GM18517 (cell line): Measurements from ENCODE around the gene DLGAP3.
"Not testable (repeated sequence)": the region's sequence is repeated elsewhere in the genome, so short reads cannot be mapped to it uniquely, and the experiment has no call there.

Experiments
- ATAC-seq: cut with Tn5 transposase; IDR thresholded peaks from one replicate; pipeline ENCODE4 v1.9.1; 2021; ENCODE audit warnings: mild to moderate bottlenecking, moderate library complexity; ENCODE audit not compliant: unreplicated experiment

Gene DLGAP3

DNA sequence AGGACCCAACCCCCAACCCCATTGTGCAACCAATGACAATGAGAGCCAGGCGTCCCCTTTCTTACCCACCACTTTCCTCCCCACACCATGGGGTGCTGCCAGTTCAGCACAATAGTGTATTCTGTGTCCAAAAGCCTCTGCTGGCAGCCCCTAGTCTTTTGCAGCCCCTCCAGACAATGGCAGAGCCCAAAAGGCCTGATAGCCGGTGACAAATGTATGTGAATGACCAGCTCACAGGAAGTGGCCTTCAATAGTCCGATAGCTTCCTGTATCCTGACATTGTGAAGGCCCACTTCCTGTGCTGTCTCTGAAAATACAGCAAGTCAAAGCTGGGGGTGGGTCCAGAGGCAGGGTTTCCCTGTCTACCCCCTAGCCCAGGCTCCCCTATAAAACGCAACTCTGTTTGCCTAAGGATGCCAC lies 86.5 kb downstream of the DLGAP3 start:
- no peak for ATAC-seq

DNA sequence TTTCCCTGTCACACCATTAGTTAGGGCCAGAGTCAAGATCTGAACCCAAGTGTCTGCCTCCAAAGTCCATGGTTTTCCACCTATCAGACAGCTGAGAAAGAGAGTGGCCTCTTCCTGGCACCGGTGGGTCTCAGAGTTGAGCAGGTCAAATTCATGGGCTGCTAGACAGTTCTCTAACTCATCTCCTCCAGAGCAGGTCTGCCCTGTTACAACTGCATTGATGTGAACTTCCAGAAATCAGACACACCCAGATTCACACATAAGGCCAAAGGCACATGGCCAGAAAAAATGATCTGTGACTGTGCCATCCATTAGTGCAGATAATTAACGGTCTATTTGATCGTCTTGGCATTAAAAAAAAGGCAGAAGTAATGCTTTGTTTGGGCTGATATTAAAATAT lies 87.4 kb downstream of the DLGAP3 start:
- no peak for ATAC-seq

DNA sequence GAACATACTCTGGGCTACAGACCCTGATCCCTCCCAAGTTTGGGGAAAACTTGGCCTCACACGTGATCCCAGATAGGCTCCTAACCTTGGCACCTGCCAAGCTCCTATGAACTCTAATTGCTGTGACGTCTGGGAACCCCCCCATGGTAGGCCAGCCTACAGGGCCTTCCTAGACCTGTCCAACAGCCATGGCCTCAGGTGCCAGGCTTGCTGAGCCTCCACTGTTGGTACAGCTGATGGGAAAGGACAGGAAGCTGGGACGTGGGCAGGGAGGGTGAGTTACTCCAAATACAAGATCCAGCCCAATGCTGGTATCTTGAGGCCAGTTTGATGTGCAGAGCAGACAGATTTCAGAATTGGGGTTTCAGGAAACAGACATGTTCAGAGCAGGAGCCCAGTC lies 89.0 kb downstream of the DLGAP3 start:
- no peak for ATAC-seq

DNA sequence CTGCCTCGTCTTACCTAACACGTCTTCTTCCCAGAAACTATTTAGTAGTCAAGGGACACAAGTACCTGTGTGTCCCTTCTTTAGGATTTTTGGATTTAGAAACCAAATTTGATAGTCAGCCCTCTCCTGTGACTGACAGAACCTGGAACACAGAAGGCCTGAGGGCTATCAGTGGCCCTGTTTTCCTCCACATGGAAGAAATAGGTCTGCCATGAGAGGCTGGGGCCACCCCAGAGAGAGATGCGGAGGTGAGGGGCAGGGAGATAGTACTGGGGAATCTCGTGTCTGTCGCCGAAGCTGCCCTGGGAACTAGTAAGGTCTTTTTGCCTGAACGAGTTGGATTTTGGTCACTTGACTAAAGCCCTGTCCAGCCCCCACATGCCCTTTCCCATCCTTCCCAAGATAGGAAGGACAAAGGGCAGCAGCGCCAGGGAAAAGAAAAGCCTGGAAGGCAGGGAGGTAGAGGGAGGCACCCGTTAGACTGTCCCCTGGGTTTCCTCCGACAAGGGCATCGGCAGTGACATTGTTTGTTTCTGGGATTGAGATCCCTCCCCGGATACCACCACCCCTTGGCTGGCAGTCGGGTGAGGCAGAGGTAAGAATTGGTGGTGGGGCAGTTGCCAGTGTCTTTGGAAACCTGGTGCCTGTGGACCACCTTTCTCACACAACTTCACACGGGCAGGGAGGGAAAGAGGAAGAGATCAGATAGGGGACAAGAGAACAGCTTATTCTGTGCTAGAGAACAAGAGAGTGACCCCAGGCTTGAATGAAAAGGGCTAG lies 89.7 kb downstream of the DLGAP3 start:
- ATAC-seq: no peak

DNA sequence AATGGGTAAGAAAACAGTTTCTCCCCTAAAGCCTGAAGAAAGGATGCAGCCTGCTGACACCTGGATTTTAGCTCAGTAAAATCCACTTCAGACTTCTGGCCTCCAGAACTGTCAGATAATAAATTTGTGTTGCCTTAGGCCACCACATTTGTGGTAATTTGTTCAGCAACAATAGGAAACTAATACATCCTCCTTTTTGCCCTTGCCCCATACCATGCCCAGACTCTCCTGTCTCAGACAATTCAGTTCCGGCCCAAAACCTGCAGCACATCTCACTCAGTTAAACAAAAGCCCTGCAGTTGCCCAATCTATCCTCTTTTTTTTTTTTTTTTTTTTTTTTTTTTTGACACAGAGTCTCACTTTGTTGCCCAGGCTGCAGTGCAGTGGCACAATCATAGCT lies 95.7 kb downstream of the DLGAP3 start:
- no peak for ATAC-seq

DNA sequence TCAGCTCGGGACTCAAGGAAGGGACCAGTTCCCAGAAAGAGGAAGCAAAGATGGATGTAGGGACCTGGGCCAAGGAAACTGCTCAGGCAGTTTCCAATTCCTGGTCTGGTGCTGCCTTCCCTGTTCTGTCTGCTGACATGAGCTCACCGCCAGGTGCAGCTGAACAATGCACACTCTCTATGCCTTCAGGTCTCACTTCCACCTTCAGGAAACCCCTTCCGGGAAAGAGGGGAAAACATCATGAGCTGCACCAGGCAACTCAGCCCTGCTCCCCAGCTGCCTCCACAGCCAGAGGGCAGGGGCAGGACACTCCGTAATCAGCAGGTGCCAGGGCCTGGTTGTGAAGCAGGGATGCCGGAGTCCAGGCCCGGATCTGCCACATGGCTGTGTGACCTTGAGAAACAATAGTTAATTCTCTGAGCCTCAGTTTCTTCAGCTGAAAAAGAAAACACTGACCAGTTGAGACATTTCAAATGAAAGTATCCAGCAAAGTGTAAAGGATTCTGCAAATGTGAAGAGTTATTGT lies 97.7 kb downstream of the DLGAP3 start:
- ATAC-seq: no peak

DNA sequence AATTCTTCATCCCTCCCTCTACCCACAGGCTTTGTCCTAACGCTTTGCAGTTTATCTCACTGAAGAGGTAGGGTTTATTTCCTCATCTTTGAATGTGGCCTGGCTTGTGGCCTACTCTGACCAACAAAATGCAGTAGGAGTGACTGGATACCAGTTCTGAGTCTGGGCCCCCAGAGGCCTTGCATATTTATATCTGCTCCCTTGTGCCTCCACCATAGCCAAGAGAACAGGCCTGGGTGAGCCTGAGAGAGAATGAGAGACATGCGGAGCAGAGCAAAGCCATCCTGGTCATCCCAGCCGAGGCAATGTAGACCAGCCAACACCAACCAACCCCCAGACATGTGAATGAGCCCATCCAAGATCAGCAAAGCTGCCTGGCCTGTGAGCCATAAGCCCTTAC lies 100.2 kb downstream of the DLGAP3 start:
- ATAC-seq: no peak

DNA sequence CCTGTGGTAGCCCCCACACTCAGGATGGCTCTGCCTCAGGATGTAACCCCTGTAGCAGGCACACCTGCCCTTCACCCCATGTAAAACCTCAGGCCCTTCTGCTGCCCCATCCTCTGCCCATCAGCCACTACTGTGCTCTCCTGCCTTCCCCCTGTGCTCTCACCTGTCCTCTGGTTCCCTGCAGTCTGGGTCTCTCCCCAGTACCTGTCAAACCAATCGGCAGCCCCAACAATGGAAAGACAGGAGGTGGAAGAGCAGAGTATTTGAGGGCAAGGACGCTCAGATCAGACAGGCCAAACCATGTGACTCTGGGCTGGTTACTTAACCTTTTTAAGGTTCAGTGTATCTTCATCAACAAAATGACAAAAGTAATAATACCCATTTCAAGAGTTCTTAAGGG lies 100.8 kb downstream of the DLGAP3 start:
- ATAC-seq: no peak

DNA sequence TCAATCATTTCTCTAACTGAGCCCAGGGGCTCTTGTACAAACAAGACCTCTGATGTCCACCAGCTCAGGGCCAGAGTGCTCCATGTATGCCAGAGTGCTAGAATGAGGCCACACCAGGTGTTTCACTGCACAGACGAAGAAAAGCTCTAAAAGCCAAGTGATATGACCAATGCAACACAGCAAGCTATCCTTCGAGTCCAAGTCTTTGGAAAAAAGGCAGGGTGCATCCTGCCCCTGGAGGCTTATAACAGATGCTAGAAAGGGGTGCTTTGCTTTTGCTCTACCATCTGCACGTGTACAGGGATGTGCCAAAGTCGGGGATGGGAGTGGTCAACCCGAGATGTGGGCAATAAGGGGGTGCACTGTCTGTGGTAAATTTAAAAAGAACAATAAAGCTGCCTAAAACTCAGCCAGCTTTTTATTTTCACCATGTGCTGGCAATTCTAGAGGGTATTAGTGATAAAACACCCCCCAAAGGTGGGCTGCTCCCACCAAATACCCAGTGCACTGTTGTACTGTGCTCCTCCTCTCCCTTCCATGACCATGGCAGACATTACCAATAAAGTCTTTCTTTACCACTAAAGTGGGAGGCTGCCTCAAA lies 102.0 kb downstream of the DLGAP3 start:
- ATAC-seq: no peak

DNA sequence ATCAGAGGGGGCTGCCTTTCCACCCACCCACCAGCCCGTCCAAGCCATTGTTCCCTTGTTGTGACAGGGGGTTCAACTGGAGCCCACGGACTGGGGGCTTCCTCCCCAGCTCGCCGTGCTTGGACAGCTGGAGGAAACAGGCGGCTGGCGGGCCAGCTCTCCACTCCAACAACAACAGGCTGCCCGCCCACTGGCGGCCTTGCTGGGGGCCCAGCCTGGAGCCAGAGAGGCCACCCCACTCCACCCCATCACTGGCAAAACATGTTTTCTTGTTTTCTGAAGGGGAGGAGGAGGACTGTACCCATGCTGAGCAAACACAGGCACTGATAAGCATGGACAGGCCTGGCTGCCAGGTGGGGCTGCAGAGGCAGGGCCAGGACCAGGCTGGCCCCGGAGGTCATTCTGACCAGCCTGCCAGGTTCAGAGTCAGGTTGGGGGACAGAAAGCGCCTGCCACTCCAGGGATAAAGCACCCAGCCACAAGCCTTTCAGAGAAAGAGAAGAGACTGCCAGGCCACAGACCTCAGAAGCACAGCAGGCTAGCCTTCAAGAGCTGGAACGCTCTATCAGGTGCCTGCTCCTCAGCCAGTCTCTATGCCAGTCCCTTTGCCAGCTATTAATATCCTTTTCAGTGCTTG lies 103.9 kb downstream of the DLGAP3 start:
- ATAC-seq: no peak

DNA sequence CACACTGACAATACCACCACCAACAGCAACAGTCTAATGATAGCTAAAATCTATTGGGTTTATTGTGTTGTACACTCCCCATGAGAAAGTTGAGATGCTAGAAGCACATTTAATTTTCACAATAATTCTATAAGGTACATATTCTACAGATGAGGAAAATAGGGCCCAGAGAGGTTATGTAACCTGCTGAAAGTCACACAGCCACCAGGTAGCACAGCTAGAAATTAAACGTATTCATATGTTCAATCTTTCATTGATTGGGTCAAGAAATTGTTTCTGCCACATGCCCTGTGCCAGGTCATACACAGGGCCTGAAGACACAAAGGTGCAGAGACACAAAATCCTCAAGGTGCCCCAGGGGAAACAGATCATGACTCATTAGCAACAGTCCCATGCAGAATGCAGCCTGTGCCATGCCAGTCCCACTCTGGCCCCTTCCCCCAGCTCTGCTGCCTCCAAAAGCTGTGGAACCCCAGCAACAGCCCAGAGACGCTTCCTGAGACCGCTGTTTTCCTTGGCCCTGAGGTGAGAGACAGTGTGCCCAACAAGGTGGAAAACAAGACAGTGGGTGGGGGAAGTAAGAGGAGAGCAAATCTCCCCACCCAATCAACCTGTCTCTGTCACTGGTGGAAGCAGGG lies 104.5 kb downstream of the DLGAP3 start:
- ATAC-seq: no peak

DNA sequence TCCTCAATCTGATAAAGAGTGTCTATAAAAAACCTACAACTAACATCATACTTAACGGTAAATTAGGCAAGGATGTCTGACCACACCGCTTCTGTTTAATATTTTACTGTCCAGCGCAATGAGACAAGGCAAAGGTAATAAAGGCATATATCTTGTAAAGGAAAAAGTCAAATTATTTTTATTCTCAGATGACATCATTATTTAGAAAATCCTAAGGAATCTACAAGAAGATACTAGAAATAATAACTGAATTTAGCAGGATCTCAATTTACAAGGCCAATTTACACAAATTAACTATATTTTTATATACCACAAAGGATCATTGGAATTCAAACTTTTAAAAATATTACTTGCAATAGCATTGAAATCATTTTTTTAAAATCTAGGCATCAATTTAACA lies 107.2 kb downstream of the DLGAP3 start:
- no peak for ATAC-seq

DNA sequence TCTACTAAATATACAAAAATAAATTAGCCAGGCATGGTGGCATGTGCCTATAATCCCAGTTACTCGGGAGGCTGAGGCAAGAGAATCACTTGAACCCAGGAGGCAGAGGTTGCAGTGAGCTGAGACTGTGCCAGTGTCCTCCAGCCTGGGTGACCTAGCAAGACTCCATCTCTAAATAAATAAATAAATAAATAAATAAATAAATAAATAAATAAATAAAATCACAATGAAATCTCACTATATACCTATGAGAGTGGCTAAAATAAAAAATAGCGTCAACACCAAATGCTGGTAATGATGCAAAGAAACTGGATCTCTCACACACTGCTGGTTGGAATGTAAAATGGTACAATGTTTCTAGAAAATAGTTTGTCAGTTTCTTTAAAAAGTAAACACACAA lies 110.6 kb downstream of the DLGAP3 start:
- not testable (repeated sequence) for ATAC-seq

DNA sequence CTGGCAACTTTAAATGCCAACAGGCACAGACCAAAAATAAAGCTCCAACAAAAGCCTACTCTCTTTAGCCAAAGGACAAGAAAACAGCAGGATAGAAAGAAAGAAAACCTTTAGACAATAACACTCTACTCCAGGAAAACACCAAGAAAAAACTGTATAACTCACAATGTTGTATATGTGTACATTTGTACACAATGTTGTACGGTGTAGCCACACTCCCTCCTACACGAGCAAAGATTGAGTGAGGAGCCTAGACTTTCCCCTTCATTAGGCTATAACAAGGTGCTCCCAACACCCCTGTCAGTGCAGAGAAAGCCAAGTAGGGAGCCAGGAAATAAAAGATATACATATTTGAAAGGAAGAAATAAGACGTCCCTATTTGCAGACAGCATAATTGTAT lies 112.7 kb downstream of the DLGAP3 start:
- ATAC-seq: no peak

DNA sequence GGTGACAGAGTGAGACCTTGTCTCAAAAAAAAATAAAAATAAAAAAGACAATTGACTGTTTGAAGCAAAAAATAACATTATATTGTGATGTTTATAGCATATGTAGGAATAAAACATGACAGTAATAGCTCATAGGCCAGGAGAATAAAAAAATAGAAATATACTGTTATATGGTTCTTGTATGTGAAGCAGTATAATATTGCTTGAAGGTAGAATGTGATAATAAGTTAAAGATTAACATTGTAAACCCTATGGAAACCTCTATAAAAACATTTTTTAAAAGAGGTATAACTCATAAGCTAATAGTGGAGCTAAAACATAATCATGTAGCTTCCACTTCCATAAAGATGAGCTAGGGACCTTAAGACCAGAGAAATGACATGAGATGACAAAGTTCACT lies 113.1 kb downstream of the DLGAP3 start:
- no peak for ATAC-seq
